Adipose tissue (tissue), 3 donors: ENCODE data around the gene TMEM53. TPM values are rescaled to one million over a fixed set of nuclear protein-coding genes. Genes with fewer than 3 reads are reported as not detected.

Experiments used
- H3K27ac ChIP-seq: one replicate; pipeline ENCODE4 v1.5.1; 2013; ENCODE audit warnings: low read depth, low read length
- WGBS, 3 donors: extraction: QIAGEN DNeasy Blood & Tissue Kit; methylation state at CpG; one replicate each; pipeline ENCODE4 v1.1.7; 2013; 5-methylcytosine and 5-hydroxymethylcytosine counted together
- polyA plus RNA-seq, 3 donors: library from polyadenylated mRNA; stranded (reverse); fragments of 200-250 nt; gene quantifications; one replicate each; pipeline ENCODE4 v1.2.3, GENCODE V29; 2013
- donor health status: healthy with polysubstance abuse.
- donor health status: Bipolar disorder and iron deficiency.
- donor health status: healthy.

Gene TMEM53
- 10 to 100 TPM in 2 of 3 donors, 1 to 10 TPM in 1; 9.0 to 24.6 (median 13.3) TPM for polyA plus RNA-seq

GRCh38 chr1:44674113-44675000 lies at the start of gene TMEM53, which contains the start of gene ARMH1:
TSS of gene TMEM53 (minus strand) at chr1:44674481. CDS start at chr1:44674391, 90 bp downstream.
TSS of gene ARMH1 (plus strand) at chr1:44674714. CDS start at chr1:44689698, 14,984 bp downstream.
- 0 to 2% (median 1%) methylated on average over 55 to 56 of the region's 56 CpGs for WGBS, 3 donors
- H3K27ac ChIP-seq = peak within 1 kb of the TSS; percentile 87

- no peak overlapping the region for H3K27ac ChIP-seq
Observed at GRCh38 chr1:44723496-44724295, 49.4 kb upstream of the TMEM53 start.

GRCh38 chr1:44723064-44723463 lies 48.8 kb upstream of the TMEM53 start:
- H3K27ac ChIP-seq = no peak overlapping the region
- WGBS, 3 donors = 51 to 81% (median 55%) methylated on average over 9 of the region's 9 CpGs

More at GRCh38 chr1:44723496-44724295, 49.4 kb upstream of the TMEM53 start:
- 59 to 78% (median 66%) methylated on average over 26 to 28 of the region's 28 CpGs for WGBS, 3 donors

DNA sequence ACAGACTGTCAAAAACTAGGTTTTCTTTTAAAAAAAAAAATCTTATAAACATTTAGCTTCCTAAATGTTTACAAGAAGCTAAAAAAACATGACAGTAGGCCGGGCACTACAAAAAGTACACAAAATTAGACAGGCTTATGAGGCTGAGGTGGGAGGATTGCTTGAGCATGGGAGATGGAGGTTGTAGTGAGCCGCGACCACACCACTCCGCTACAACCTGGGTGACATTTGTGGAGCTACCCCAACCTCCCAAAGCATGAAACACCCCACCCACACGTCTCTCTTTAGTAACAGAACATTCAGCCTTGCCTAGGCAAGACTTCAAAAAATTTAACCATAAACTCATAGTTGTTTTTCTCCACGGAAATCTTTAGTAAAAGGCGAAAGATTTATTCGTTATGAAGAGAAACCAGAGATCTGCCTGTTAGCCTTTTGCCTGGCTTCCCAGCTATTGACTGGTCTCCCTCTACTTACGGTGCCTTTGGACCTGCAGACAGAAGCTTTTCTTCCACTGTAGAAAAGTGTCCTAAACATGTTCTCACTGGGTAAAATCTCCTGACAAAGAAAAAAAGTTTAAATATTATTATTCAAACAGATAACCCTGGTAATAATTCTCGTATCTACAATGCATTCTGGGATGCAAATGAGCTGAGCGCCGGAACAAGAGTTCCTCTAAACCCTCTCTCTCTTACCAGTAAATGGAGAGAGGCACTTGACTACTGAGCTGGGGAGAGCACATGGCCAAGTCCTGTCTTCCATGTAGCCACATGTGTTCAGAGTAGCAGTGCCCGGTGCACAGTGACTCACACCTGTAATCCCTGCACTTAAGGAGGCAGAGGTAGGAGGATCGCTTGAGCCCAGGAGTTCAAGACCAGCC lies 47.4 kb upstream of the TMEM53 start:
- H3K27ac ChIP-seq = no peak overlapping the region
- 23 to 33% (median 29%) methylated on average over 14 of the region's 14 CpGs for WGBS, 3 donors

- H3K27ac ChIP-seq = no peak overlapping the region
- WGBS, 3 donors = 81 to 92% (median 88%) methylated on average over 4 of the region's 4 CpGs
Observed at GRCh38 chr1:44720281-44720680, 46.0 kb upstream of the TMEM53 start.

GRCh38 chr1:44719318-44719717 lies 45.0 kb upstream of the TMEM53 start:
- WGBS, 3 donors = 63 to 71% (median 64%) methylated on average over 5 of the region's 5 CpGs

DNA sequence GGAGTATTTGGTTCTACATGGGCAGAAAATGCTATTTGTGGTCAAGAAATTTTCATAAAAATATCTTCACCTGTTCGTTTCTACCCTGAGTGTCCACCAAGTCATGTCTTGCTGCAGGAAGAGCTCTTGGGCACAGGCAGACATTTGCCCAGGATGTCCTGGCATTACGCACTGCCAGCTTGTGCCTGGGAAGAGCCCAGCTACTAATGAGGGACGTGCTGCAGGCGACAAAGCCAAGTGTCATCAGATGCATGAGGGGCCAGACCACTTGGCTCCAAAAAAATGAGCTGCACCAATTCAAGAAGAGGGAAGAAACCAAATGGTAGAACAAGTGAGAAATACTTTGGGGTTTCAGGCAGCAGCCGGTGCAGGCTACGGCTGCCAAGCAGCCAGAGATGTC lies 43.8 kb upstream of the TMEM53 start:
- no peak overlapping the region for H3K27ac ChIP-seq
- WGBS, 3 donors = 87 to 89% (median 87%) methylated on average over 6 of the region's 6 CpGs

More at GRCh38 chr1:44719318-44719717, 45.0 kb upstream of the TMEM53 start:
- no peak overlapping the region for H3K27ac ChIP-seq

DNA sequence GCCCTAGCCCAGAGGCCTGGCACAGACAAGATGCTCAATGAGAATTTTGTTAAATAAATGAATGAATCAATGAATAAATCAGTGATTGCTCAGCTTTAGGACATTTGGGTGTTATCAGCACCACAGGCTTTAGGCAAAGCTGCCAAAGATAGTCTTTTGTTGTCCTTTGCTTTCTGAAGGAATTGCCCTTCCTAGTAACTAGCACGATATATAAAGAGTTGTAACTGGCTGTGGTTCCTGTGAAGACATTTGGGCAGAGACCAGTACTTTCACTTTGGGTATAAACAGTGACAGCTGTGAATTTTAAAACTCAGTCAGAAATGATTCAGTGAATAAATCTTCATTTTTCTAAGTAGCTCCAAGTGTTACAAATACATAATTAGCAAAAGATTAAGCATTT lies 43.4 kb upstream of the TMEM53 start:
- no peak overlapping the region for H3K27ac ChIP-seq
- 39 to 70% (median 66%) methylated on average over 1 of the region's 1 CpG for WGBS, 3 donors

DNA sequence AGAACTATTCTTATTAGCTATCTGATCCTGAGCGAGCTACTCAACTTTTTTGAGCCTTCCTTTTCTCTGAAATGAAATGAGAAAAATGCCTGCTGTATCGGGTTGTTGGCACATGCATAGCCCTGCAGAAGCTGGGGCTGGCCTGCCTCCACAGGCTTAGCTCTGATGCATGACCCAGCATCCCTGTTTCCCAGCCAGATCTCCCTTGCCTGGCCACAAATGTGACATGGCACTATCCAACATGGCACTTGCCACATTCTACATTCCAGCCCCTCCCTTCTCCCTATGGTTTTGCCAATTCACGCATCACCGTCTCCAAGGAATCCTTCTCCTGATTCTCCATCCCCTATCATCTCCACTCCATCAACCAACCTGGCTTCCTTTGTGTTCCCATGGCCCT lies 42.9 kb upstream of the TMEM53 start:
- H3K27ac ChIP-seq = no peak overlapping the region
- 83 to 92% (median 89%) methylated on average over 4 of the region's 4 CpGs for WGBS, 3 donors

GRCh38 chr1:44714944-44715571 lies 40.8 kb upstream of the TMEM53 start:
- H3K27ac ChIP-seq = no peak overlapping the region
- WGBS, 3 donors = 5 to 10% (median 6%) methylated on average over 9 of the region's 9 CpGs

DNA sequence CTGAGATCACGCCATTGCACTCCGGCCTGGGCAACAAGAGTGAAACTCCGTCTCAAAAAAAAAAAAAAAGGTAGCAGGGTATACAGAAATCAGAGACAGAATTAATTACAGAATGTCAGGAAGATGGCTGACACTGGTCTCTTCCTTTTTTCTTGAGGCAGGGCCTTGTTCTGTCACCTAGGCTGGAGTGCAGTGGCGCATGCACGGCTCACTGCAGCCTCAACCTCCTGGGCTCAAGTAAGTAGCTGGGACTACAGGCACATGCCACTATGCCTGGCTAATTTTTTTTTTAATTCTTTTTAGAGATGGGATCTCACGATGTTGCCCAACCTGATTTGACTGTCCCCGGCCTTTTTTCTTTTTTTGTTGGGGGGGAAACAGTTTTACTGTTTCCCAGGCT lies 40.3 kb upstream of the TMEM53 start:
- H3K27ac ChIP-seq = no peak overlapping the region
- WGBS, 3 donors = 85 to 89% (median 87%) methylated on average over 7 of the region's 7 CpGs

DNA sequence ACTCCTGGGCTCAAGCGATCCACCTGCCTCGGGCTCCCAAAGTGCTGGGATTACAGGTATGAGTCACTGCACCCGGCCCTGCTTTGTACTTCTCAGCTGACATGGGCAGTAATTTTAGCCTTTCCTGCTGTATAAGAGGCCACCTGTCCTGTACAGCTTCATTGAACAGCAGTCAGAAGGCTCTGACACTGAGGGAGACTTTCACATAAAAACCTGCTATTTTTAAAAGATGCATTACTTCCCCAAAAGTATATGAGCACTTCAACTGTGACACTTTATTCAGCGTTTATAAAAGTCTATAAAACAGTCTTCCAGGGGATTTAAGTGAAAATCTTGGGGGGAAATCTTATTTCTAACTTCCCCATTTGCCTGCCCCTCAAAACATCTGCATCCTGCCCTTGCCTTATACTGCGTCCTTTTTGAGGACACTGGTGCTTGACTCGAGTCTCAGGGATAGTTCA lies 39.1 kb upstream of the TMEM53 start:
- no peak overlapping the region for H3K27ac ChIP-seq
- WGBS, 3 donors = 44 to 65% (median 48%) methylated on average over 6 of the region's 6 CpGs

- H3K27ac ChIP-seq = no peak overlapping the region
- WGBS, 3 donors = 34 to 36% (median 36%) methylated on average over 15 of the region's 15 CpGs
Observed at GRCh38 chr1:44707959-44708831, 33.9 kb upstream of the TMEM53 start.

DNA sequence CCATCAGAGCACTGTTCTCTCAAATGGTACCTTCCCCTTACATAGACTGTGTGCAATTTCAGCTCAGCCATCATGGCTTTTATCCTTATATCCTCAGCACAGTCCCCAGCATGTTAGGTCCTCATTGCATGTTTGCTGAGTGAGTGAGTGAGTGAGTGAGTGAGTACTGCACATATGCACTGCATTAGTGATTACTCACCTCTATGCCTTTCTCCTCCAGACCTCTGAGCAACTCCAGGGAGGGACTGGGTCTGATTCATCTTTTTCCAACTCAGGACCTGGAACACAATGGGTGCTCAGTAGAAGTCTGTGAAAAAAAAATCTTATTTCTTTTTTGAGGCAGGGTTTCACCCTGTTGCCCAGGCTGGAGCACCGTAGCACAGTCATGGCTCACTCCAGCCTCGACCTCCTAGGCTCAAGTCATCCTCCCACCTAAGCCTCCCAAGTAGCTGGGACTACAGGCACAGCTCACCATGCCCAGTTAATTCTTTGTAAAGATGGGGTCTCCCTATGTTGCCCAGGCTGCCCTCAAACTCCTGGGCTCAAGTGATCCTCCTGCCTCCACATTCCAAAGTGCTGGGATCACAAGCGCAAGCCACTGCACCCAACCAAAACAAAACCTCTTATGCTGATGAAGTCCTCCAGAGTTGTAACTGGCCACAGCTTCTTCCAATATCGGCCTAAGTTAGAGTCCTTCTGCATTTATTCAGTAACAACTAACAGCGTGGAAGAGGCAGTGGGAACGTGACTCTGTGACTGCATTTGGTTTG lies 33.0 kb upstream of the TMEM53 start:
- H3K27ac ChIP-seq = no peak overlapping the region
- 85 to 91% (median 91%) methylated on average over 6 of the region's 6 CpGs for WGBS, 3 donors

DNA sequence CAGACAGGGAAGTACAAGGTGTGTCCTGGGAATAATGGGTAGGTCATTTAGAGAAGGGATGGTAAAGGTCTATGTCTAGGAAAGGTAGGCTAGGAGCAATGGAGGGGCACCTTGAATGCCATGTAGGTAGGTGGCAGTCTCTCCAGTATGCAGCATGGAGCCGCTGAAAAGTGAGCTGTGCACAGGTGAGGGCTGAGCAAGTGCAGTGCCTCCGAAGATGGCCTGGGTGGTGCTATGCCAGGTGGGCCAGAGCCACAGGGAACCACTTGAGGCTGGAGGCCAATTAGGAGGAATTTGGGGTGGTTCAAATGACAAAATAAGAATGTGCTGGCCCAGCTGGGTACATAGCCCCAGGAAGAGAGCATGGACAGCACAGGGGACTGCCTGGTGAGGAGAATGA lies 31.7 kb upstream of the TMEM53 start:
- 79 to 92% (median 87%) methylated on average over 2 of the region's 2 CpGs for WGBS, 3 donors

DNA sequence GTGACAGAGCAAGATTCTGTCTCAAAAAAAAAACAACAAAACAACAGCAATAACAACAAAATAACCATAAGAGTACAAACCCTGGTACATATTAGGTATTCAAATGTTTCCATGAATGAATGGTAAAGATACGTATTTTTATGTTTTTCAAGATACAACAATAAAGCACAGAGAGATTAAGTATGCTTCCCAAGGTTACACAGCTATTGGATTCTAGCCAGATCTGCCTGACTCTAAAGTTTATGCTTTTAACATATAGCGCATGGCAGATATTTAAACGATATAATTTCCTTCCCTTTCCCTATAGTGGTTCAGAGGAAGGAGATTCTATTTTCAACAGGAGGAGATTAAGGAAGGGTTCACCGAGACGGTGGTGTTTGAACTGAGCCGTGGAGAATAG lies 31.2 kb upstream of the TMEM53 start:
- no peak overlapping the region for H3K27ac ChIP-seq
- 69 to 78% (median 72%) methylated on average over 6 of the region's 6 CpGs for WGBS, 3 donors

More for the DNA sequence above, 31.7 kb upstream of the TMEM53 start:
- no peak overlapping the region for H3K27ac ChIP-seq
